SK-MEL-5 (cell line): ENCODE results near the gene GPRC5A. TPM values are rescaled to one million over a fixed set of nuclear protein-coding genes. Genes with fewer than 3 reads are reported as not detected.

Experiments used
- DNase-seq: peaks from one replicate; pipeline ENCODE4 v3.0.0-alpha.2; 2016; ENCODE audit warnings: low read depth, low spot score
- in situ Hi-C: cut with HindIII; loops from 2 replicates; pipeline ENCODE4 v1.10.0; 2016; ENCODE audit warnings: low sequenced_read_pairs, high pct_unique_total_duplicates, low pct_unique_long_range_greater_than_20kb
- total RNA-seq: library from RNA; depleted of rRNA; stranded (reverse); fragments of >200 nt; shearing (Covaris generic); gene quantifications from 2 replicates; pipeline ENCODE4 v1.2.3, GENCODE V29; 2014

GPRC5A gene
- total RNA-seq, 1 experiment from 2014 or later = 17.6 TPM

- DNase-seq = no peak
- in situ Hi-C loops = no loop called here
These were observed 32.8 kb downstream of the GPRC5A start for GRCh38 chr12:12924169-12924568.

GRCh38 chr12:12925388-12925787, 34.0 kb downstream of the GPRC5A start:
- in situ Hi-C loops = no loop called here
- DNase-seq = peak; percentile 32

GRCh38 chr12:12926571-12927071, 35.3 kb downstream of the GPRC5A start:
- no peak for DNase-seq
- in situ Hi-C loops = no loop called here

- no peak for DNase-seq
- in situ Hi-C loops = no loop called here
These were observed 36.1 kb downstream of the GPRC5A start for GRCh38 chr12:12927211-12928079.

- DNase-seq = no peak
- in situ Hi-C loops = no loop called here
These were observed 38.3 kb downstream of the GPRC5A start for GRCh38 chr12:12929696-12930095.

- in situ Hi-C loops = no loop called here
- no peak for DNase-seq
These were observed 39.4 kb downstream of the GPRC5A start for GRCh38 chr12:12930633-12931219.

GRCh38 chr12:12933742-12934141, 42.4 kb downstream of the GPRC5A start:
- DNase-seq = no peak
- in situ Hi-C loops = no loop called here

GRCh38 chr12:12934556-12934955, 43.2 kb downstream of the GPRC5A start:
- in situ Hi-C loops = no loop called here
- no peak for DNase-seq

- in situ Hi-C loops = no loop called here
- no peak for DNase-seq
These were observed 45.7 kb downstream of the GPRC5A start for GRCh38 chr12:12936983-12937491.

- in situ Hi-C loops = no loop called here
- DNase-seq = no peak
These were observed 47.2 kb downstream of the GPRC5A start for GRCh38 chr12:12938541-12938940.

GRCh38 chr12:12939888-12940287, 48.5 kb downstream of the GPRC5A start:
- in situ Hi-C loops = no loop called here

GRCh38 chr12:12941450-12942350, 50.3 kb downstream of the GPRC5A start:
- in situ Hi-C loops = no loop called here
- no peak for DNase-seq

More at GRCh38 chr12:12939888-12940287, 48.5 kb downstream of the GPRC5A start:
- DNase-seq = peak; percentile 76

- in situ Hi-C loops = no loop called here
- DNase-seq = no peak
These were observed 52.4 kb downstream of the GPRC5A start for GRCh38 chr12:12943586-12944260.

GRCh38 chr12:12945591-12945990, 54.2 kb downstream of the GPRC5A start:
- DNase-seq = no peak
- in situ Hi-C loops = no loop called here

GRCh38 chr12:12946686-12947355, 55.5 kb downstream of the GPRC5A start:
- peak; percentile 95 for DNase-seq
- in situ Hi-C loops = no loop called here

- in situ Hi-C loops = no loop called here
- no peak for DNase-seq
These were observed 56.5 kb downstream of the GPRC5A start for GRCh38 chr12:12947902-12948301.

- DNase-seq = no peak
- in situ Hi-C loops = no loop called here
These were observed 60.1 kb downstream of the GPRC5A start for GRCh38 chr12:12951504-12951903.
